NCI-H510A treated with DMSO at 0.1 percent for 48 hours (cell line): ENCODE results near the gene CNOT11.
"Not testable (repeated sequence)": the region's sequence is repeated elsewhere in the genome, so short reads cannot be mapped to it uniquely, and the experiment has no call there.

ENCODE experiments used
- DNase-seq: peaks from one replicate; lab custom pipeline; 2025; lab: John Stamatoyannopoulos, UW

The CNOT11 gene

GRCh38 chr2:101252408-101253012 lies at the start of gene CNOT11:
CNOT11 (plus strand) TSS chr2:101252886; CDS start chr2:101252965, 79 bp downstream.
- DNase-seq: peak; percentile 95

- DNase-seq: no peak
Observed at GRCh38 chr2:101204400-101205115, 48.1 kb upstream of the CNOT11 start.

GRCh38 chr2:101205521-101206479 lies 46.9 kb upstream of the CNOT11 start:
- DNase-seq: peak; percentile 43

GRCh38 chr2:101208830-101209229 lies 43.9 kb upstream of the CNOT11 start:
- no peak for DNase-seq

- DNase-seq: no peak
Observed at GRCh38 chr2:101219246-101219645, 33.4 kb upstream of the CNOT11 start.

GRCh38 chr2:101220091-101220490 lies 32.6 kb upstream of the CNOT11 start:
- DNase-seq: not testable (repeated sequence)

GRCh38 chr2:101223814-101224231 lies 28.9 kb upstream of the CNOT11 start:
- DNase-seq: no peak

GRCh38 chr2:101230541-101231001 lies 22.1 kb upstream of the CNOT11 start:
- no peak for DNase-seq

GRCh38 chr2:101231240-101231639 lies 21.4 kb upstream of the CNOT11 start:
- DNase-seq: no peak

- no peak for DNase-seq
Observed at GRCh38 chr2:101231937-101232730, 20.6 kb upstream of the CNOT11 start.

GRCh38 chr2:101232770-101233169 lies 19.9 kb upstream of the CNOT11 start:
- DNase-seq: no peak

- DNase-seq: no peak
Observed at GRCh38 chr2:101234169-101234938, 18.3 kb upstream of the CNOT11 start.

GRCh38 chr2:101235956-101236355 lies 16.7 kb upstream of the CNOT11 start:
- not testable (repeated sequence) for DNase-seq

GRCh38 chr2:101237944-101238343 lies 14.7 kb upstream of the CNOT11 start:
- not testable (repeated sequence) for DNase-seq

GRCh38 chr2:101238930-101239759 lies 13.5 kb upstream of the CNOT11 start:
- no peak for DNase-seq

- DNase-seq: not testable (repeated sequence)
Observed at GRCh38 chr2:101239760-101240118, 12.9 kb upstream of the CNOT11 start.

- peak; percentile 8 for DNase-seq
Observed at GRCh38 chr2:101240694-101241093, 12.0 kb upstream of the CNOT11 start.

GRCh38 chr2:101241158-101241557 lies 11.5 kb upstream of the CNOT11 start:
- no peak for DNase-seq

- not testable (repeated sequence) for DNase-seq
Observed at GRCh38 chr2:101244373-101244772, 8.3 kb upstream of the CNOT11 start.

GRCh38 chr2:101244899-101245298 lies 7.8 kb upstream of the CNOT11 start:
- DNase-seq: not testable (repeated sequence)
